ENCODE results near the gene CDH4. TPM values are rescaled to one million over a fixed set of nuclear protein-coding genes. Genes with fewer than 3 reads are reported as not detected.

CDH4 gene
- total RNA-seq, 2 experiments from 2014 or later: not detected

DNA sequence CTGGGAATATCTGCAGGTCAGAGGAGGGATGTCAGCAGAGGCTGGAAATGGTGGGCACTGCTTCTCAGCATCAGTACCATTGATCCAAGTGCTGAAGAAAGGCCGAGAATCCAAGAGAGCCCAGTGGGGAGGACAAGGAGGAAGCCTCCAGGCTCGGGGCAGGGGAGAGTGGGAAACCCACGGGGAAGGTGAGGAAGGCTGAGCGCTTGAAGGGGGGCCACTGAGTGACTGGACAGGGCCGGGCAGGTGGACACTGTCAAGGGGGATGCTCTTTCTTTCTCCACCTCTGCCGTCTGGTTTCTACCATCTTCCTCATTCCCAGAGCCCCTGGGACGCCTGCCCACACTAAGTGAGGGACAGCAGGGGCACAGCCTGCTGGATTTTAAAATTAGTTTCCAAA is 335.0 kb downstream of the CDH4 start:
- Histone ChIP-seq H3K4me3 (ENCODE audit: low read depth, low read length, poor library complexity, severe bottlenecking) (no peak overlapping the region), H3K27ac (ENCODE audit: low read depth, low read length, poor library complexity, severe bottlenecking) (no peak overlapping the region), H3K9me3 (ENCODE audit: low read length) (peaks cover 9% of the 10 kb centered on the region; the same call in 1 of the 2 replicates), H3K4me1 (ENCODE audit: insufficient read depth, low read length, poor library complexity, severe bottlenecking) (no peaks in the 10 kb centered on the region), H3K36me3 (ENCODE audit: insufficient read depth, low read length) (no peaks in the 10 kb centered on the region), H4K20me1 (ENCODE audit: insufficient read depth, low read length) (no peaks in the 10 kb centered on the region), H3K9me2 (ENCODE audit: insufficient read depth, low read length) (no peaks in the 10 kb centered on the region), H2AFZ (ENCODE audit: low read length) (no peak overlapping the region), H3K79me2 (ENCODE audit: insufficient read depth, low read depth, low read length) (no peaks in the 10 kb centered on the region), H3K4me2 (ENCODE audit: low read length) (no peak overlapping the region)
- BruUV-seq (replicated peaks): no TSS peak
- ChIA-PET CTCF (ENCODE audit: unreplicated experiment) (no interaction called here), POLR2A (no interaction called here)
- intact Hi-C loops (cut with micrococcal nuclease; ENCODE audit: unreplicated experiment): no loop called here
- TF ChIP-seq, protein P1, sequence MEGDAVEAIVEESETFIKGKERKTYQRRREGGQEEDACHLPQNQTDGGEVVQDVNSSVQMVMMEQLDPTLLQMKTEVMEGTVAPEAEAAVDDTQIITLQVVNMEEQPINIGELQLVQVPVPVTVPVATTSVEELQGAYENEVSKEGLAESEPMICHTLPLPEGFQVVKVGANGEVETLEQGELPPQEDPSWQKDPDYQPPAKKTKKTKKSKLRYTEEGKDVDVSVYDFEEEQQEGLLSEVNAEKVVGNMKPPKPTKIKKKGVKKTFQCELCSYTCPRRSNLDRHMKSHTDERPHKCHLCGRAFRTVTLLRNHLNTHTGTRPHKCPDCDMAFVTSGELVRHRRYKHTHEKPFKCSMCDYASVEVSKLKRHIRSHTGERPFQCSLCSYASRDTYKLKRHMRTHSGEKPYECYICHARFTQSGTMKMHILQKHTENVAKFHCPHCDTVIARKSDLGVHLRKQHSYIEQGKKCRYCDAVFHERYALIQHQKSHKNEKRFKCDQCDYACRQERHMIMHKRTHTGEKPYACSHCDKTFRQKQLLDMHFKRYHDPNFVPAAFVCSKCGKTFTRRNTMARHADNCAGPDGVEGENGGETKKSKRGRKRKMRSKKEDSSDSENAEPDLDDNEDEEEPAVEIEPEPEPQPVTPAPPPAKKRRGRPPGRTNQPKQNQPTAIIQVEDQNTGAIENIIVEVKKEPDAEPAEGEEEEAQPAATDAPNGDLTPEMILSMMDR (conservative IDR thresholded peaks at IDR 0.05; ENCODE audit: low read length): no peak
- no peak for TF ChIP-seq EZH2phosphoT487 (IDR thresholded peaks at IDR 0.05; ENCODE audit: borderline replicate concordance, low read depth, low read length)
- DNase-seq (ENCODE audit: low spot score): no peak

DNA sequence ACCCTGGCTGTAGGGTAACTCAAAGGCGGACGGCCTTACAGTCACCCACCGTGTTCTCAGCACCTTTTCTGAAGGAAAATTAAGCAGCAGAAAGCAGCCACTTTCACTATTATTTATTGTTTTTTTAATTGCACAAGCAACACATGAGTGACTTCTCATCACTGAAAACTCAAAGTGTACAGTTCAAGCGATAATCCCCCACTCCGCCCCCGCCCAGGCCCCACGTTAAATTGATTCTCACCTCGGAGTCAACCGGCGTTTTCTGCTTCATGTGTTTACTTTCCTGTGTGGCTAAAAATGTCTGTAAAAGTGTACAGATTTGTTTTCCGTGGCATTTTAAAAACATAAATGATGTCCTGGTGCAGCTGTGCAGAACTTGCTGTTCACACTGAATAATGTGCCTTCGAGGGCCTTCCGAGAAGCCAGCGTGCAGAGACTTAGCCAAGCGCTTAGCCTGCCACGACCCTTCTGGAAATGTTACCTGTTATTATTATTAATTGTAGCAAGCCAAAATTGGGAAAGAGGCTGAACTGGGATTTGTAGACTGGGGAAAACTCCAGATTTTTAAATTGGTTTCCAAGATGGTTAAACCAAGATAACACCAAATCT is 335.7 kb downstream of the CDH4 start:
- no peak for DNase-seq (ENCODE audit: low spot score)
- H4K20me1 ChIP-seq (ENCODE audit: insufficient read depth, low read length): no peaks in the 10 kb centered on the region
- peaks cover 10% of the 10 kb centered on the region; the same call in 1 of the 2 replicates for H3K9me3 ChIP-seq (ENCODE audit: low read length)
- no peak overlapping the region for H3K4me3 ChIP-seq (ENCODE audit: low read depth, low read length, poor library complexity, severe bottlenecking)
- H3K27ac ChIP-seq (ENCODE audit: low read depth, low read length, poor library complexity, severe bottlenecking): no peak overlapping the region
- H2AFZ ChIP-seq (ENCODE audit: low read length): no peak overlapping the region
- CTCF ChIA-PET (ENCODE audit: unreplicated experiment): no interaction called here
- H3K9me2 ChIP-seq (ENCODE audit: insufficient read depth, low read length): no peaks in the 10 kb centered on the region
- TF ChIP-seq, protein P1 (conservative IDR thresholded peaks at IDR 0.05; ENCODE audit: low read length): no peak
- TF ChIP-seq EZH2phosphoT487 (IDR thresholded peaks at IDR 0.05; ENCODE audit: borderline replicate concordance, low read depth, low read length): no peak
- POLR2A ChIA-PET: no interaction called here
- no TSS peak for BruUV-seq (replicated peaks)
- H3K36me3 ChIP-seq (ENCODE audit: insufficient read depth, low read length): no peaks in the 10 kb centered on the region
- H3K79me2 ChIP-seq (ENCODE audit: insufficient read depth, low read depth, low read length): no peaks in the 10 kb centered on the region
- H3K4me1 ChIP-seq (ENCODE audit: insufficient read depth, low read length, poor library complexity, severe bottlenecking): no peaks in the 10 kb centered on the region
- no peak overlapping the region for H3K4me2 ChIP-seq (ENCODE audit: low read length)
- intact Hi-C loops (cut with micrococcal nuclease; ENCODE audit: unreplicated experiment): no loop called here

Data from OCI-LY7 (cell line).